Activated naive CD4-positive, alpha-beta T cell treated with anti-CD3 and anti-CD28 coated beads, Interleukin-2, amount 50 U/mL, for 16 hours (primary cell): ENCODE results near the gene SORCS2.

ENCODE experiments used
- DNase-seq: peaks from one replicate; pipeline ENCODE4 v3.0.0-alpha.2; 2020

SORCS2 gene

GRCh38 chr4:7522452-7523220 lies 330.3 kb downstream of the SORCS2 start:
- DNase-seq: no peak

GRCh38 chr4:7523526-7523925 lies 331.2 kb downstream of the SORCS2 start:
- no peak for DNase-seq

GRCh38 chr4:7524064-7524682 lies 331.8 kb downstream of the SORCS2 start:
- DNase-seq: no peak

GRCh38 chr4:7524843-7525242 lies 332.5 kb downstream of the SORCS2 start:
- DNase-seq: no peak

GRCh38 chr4:7526491-7526890 lies 334.2 kb downstream of the SORCS2 start:
- DNase-seq: no peak

GRCh38 chr4:7526929-7527535 lies 334.7 kb downstream of the SORCS2 start:
- DNase-seq: no peak

- DNase-seq: no peak
These were observed 337.2 kb downstream of the SORCS2 start for GRCh38 chr4:7529368-7530080.

GRCh38 chr4:7530082-7530481 lies 337.7 kb downstream of the SORCS2 start:
- no peak for DNase-seq

- DNase-seq: no peak
These were observed 338.7 kb downstream of the SORCS2 start for GRCh38 chr4:7530932-7531639.

- no peak for DNase-seq
These were observed 339.3 kb downstream of the SORCS2 start for GRCh38 chr4:7531640-7531994.

- DNase-seq: no peak
These were observed 339.7 kb downstream of the SORCS2 start for GRCh38 chr4:7532043-7532442.

- no peak for DNase-seq
These were observed 340.9 kb downstream of the SORCS2 start for GRCh38 chr4:7533267-7533666.

- no peak for DNase-seq
These were observed 342.8 kb downstream of the SORCS2 start for GRCh38 chr4:7535094-7535493.

GRCh38 chr4:7535619-7536018 lies 343.3 kb downstream of the SORCS2 start:
- DNase-seq: no peak

GRCh38 chr4:7536876-7537275 lies 344.5 kb downstream of the SORCS2 start:
- no peak for DNase-seq

- no peak for DNase-seq
These were observed 345.6 kb downstream of the SORCS2 start for GRCh38 chr4:7537853-7538400.

- DNase-seq: no peak
These were observed 346.2 kb downstream of the SORCS2 start for GRCh38 chr4:7538518-7538917.

GRCh38 chr4:7539186-7539585 lies 346.8 kb downstream of the SORCS2 start:
- DNase-seq: no peak

- DNase-seq: no peak
These were observed 347.3 kb downstream of the SORCS2 start for GRCh38 chr4:7539659-7540058.

GRCh38 chr4:7540206-7540605 lies 347.9 kb downstream of the SORCS2 start:
- no peak for DNase-seq

GRCh38 chr4:7540654-7541413 lies 348.5 kb downstream of the SORCS2 start:
- no peak for DNase-seq

- DNase-seq: no peak
These were observed 349.1 kb downstream of the SORCS2 start for GRCh38 chr4:7541414-7541810.
